ENCODE measurements around the gene PPM1N. TPM values are rescaled to one million over a fixed set of nuclear protein-coding genes. Genes with fewer than 3 reads are reported as not detected.
A peak's percentile ranks its signal among the peaks of the same experiment; 100 is the strongest.

Gene PPM1N
- total RNA-seq, 4 donors from 2014 or later, result 0.76 TPM; not detected in 3

DNA sequence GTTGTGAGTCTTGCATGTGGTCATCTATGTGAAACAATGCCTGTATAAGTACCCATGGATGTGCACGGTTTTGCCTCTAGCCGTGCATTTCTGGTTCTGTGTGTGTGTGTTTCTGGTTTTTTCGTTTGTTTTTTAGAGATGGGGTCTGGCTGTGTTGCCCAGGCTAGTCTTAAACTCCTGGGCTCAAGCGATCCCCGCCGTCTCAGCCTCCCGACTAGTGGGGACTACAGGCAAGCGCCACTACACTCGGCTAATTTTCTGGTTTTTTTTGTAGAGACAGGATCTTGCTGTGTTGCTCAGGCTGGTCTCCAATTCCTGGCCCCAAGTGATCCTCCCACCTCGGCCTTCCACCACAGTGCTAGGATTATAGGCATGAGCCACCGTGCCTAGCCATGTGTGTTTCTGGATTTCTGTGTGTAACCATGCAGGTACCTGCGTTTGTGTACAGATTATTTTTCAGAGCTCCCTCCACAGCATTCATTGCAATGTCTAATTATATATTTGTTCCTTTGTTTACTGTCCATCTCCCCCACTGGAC is 46.3 kb upstream of the PPM1N start:
- H3K9me3 ChIP-seq, result no peaks in the 10 kb centered on the region
- ATAC-seq (no peak), DNase-seq (no peak)
- no peaks in the 10 kb centered on the region for H3K36me3 ChIP-seq
- intact Hi-C loops (cut with DNase I; ENCODE audit: low total_unique reads), result loop anchor here (2.0 kb wide), 1 partner anchor 15 kb away; the partner anchor contains the start of gene FOSB
- no peaks in the 10 kb centered on the region for H3K27me3 ChIP-seq
- no peak overlapping the region for H3K4me3 ChIP-seq
- in situ Hi-C loops (cut with MboI; ENCODE audit: low sequenced_read_pairs in 4 of 4), result no loop called here
- no peak overlapping the region for H3K27ac ChIP-seq
- TF ChIP-seq POLR2A (IDR thresholded peaks at IDR 0.05), result no peak
- no peak for TF ChIP-seq CTCF (IDR thresholded peaks at IDR 0.05 in 4 of 5, conservative IDR thresholded peaks at IDR 0.05 in 1 of 5)
- H3K4me1 ChIP-seq, result peaks cover 26 to 38% of the 10 kb centered on the region in 2 donors

DNA sequence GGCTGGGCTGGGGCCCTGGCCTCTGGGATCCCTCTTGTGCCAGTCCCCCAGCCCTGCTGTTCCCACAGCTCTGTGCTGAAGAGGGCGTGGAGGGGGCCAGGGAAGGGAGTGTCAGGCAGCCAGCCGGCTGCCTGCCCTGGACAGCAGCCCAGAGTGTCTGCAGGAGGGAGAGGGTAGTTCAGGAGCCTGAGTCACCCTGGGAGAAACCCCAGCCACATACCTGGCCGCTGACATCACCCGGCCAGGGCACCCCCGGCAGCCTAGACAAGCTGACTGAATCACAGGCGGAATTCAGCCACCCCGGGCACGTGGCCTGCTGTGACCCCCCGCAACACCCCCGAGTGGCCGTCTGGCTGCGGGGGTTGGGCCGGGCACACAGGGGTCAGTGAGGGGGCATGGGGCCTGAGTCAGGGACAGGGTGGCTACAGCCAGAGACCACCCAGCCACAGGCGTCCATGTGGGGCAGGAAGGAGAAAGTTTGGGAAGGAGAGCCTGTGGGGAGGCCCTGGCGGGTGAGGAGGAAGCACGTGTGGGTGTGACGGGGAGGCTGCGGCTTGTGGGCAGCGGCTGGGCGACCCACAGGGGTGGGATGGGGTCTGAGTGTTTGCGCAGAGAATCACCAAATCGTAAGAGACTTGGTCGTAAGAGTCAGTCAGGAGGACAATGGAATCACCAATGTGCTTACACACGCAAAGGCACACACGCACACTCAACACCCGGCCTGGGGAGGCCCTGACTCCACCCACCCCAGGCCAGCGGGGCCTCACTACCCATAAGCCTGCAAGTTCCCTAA is 42.3 kb upstream of the PPM1N start:
- Histone ChIP-seq H3K9me3 (no peaks in the 10 kb centered on the region), H3K27ac (peak overlapping the region; percentile 79 to 89 (median 88)), H3K27me3 (no peaks in the 10 kb centered on the region), H3K36me3 (no peaks in the 10 kb centered on the region), H3K4me1 (peaks cover 22 to 28% of the 10 kb centered on the region in 2 donors), H3K4me3 (peak overlapping the region; percentile 21 to 51 (median 37))
- in situ Hi-C loops (cut with MboI; ENCODE audit: low sequenced_read_pairs in 4 of 4) (no loop called here), intact Hi-C loops (cut with DNase I; ENCODE audit: low total_unique reads) (loop anchor here (1.0 kb wide), 1 partner anchor 11 kb away; the partner anchor contains the start of gene FOSB)
- ATAC-seq, result peak; percentile 93
- DNase-seq, result peak; percentile 87 to 97
- no peak for TF ChIP-seq CTCF (IDR thresholded peaks at IDR 0.05 in 4 of 5, conservative IDR thresholded peaks at IDR 0.05 in 1 of 5)
- no peak for TF ChIP-seq POLR2A (IDR thresholded peaks at IDR 0.05)

GRCh38 chr19:45456500-45456815 is 41.8 kb upstream of the PPM1N start:
- H3K4me1 ChIP-seq, result peaks cover 18 to 22% of the 10 kb centered on the region in 2 donors
- no peaks in the 10 kb centered on the region for H3K9me3 ChIP-seq
- intact Hi-C loops (cut with DNase I; ENCODE audit: low total_unique reads), result loop anchor here (1.0 kb wide), 1 partner anchor 11 kb away; the partner anchor contains the start of gene FOSB
- in situ Hi-C loops (cut with MboI; ENCODE audit: low sequenced_read_pairs in 4 of 4), result no loop called here
- no peak overlapping the region for H3K4me3 ChIP-seq
- H3K27me3 ChIP-seq, result no peaks in the 10 kb centered on the region
- DNase-seq, result no peak
- no peak for ATAC-seq
- TF ChIP-seq CTCF (IDR thresholded peaks at IDR 0.05 in 4 of 5, conservative IDR thresholded peaks at IDR 0.05 in 1 of 5), result no peak
- TF ChIP-seq POLR2A (IDR thresholded peaks at IDR 0.05), result no peak
- H3K27ac ChIP-seq, result peak overlapping the region; percentile 79 to 89 (median 88)
- H3K36me3 ChIP-seq, result no peaks in the 10 kb centered on the region

GRCh38 chr19:45457776-45458175 is 40.5 kb upstream of the PPM1N start:
- no peak for ATAC-seq
- TF ChIP-seq CTCF (IDR thresholded peaks at IDR 0.05 in 4 of 5, conservative IDR thresholded peaks at IDR 0.05 in 1 of 5) (no peak), POLR2A (IDR thresholded peaks at IDR 0.05) (no peak)
- Histone ChIP-seq H3K27ac (no peak overlapping the region), H3K36me3 (no peaks in the 10 kb centered on the region), H3K4me1 (peaks cover 18 to 19% of the 10 kb centered on the region in 2 donors), H3K9me3 (no peaks in the 10 kb centered on the region), H3K27me3 (no peaks in the 10 kb centered on the region), H3K4me3 (no peak overlapping the region)
- in situ Hi-C loops (cut with MboI; ENCODE audit: low sequenced_read_pairs in 4 of 4), result no loop called here
- intact Hi-C loops (cut with DNase I; ENCODE audit: low total_unique reads), result no loop called here
- no peak for DNase-seq
